NCI-H1105 treated with DMSO at 0.1 percent for 48 hours (cell line): ENCODE data around the gene MELTF.

Experiments used
- DNase-seq: peaks from one replicate; lab custom pipeline; 2025; lab: John Stamatoyannopoulos, UW

The MELTF gene

DNA sequence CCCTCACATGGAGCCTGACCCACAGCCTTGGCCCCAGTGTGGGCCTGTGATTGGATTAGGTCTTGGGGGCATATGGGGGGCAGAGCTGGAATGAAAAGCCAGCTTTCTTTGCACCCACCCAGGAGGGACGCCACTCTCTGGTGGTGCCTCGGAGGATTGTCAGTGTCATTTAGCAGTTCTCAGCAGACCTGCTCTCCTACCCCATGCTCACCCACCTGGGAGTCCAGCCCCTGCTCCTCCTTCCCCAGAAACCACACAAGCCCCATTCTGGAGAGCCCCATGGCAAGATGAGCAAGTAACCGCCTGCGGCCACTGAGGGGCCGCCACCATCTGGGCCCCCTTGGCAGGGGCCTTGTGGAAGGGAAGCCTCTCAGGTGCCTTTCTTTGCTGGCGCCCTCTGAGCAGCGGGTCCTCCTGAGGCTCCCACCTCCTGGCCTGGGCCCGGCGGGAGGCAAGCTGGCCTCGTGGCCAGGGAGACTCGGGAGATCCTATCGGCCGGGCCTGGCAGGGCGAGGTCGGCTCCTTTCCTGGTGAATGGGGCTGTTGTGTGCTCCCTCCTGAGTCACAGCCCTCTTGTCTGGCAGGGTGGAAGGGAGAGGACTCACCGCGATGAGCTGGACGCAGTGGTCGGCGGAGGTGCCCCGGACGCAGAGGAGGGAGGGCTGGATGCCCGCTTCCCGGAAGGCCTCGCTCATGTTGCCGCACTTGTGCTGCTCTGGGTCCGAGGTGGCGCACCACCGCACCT is 2.3 kb downstream of the MELTF start:
- no peak for DNase-seq

DNA sequence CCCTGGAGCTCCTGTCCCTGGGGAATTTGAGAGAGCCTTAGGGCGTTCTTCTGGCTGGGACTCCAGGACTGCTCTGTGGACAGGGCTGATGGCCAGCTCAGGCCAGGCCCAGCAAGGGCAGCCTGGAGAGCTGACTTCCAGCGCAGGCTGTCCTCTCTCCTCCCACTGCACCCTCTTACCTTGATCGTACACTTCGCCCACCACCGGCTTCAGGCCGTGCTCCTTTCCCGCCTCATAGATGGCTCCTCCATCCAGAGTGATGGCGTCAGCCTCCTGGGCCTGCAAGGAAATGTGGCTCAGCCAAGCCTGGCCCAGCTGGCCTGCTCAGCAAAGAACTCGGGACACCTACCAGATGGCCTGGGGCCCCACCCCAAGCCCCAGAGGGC is 3.1 kb downstream of the MELTF start:
- DNase-seq: no peak

DNA sequence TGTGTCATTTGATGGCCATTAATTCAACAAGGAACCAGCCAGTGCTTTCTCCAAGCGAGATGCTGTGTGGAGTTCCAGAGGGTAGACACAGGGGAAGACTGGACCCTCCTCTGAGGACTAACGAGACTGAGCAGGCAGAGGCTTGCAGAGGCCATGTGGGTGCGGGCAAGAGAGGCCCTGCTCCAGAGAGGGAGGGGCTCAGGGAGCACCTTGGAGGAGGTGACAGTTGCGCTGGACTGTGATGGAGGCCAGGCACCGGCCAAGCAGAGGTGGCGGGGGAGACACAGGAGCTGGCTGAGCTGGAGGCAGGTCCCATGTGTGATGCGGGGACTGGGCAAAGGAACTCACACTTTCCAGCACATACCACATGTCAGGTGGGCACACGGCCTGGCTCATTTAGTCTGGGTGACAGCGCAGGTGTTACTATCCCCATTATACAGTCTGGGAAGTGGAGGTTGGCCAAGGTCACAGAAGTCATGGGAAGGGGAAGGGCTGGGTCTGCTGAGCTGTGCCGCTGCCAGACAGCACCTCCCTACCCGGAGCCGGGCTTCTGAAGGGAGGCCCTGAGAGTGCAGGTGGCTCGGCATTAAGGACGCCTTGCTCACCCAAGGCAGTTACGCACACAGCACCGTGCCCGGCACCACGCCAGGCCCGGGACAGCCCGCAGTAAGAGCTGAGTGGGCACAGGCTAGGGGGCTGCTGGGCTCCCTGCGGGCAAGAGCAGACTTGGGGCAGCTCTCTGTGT is 3.7 kb downstream of the MELTF start:
- no peak for DNase-seq

DNA sequence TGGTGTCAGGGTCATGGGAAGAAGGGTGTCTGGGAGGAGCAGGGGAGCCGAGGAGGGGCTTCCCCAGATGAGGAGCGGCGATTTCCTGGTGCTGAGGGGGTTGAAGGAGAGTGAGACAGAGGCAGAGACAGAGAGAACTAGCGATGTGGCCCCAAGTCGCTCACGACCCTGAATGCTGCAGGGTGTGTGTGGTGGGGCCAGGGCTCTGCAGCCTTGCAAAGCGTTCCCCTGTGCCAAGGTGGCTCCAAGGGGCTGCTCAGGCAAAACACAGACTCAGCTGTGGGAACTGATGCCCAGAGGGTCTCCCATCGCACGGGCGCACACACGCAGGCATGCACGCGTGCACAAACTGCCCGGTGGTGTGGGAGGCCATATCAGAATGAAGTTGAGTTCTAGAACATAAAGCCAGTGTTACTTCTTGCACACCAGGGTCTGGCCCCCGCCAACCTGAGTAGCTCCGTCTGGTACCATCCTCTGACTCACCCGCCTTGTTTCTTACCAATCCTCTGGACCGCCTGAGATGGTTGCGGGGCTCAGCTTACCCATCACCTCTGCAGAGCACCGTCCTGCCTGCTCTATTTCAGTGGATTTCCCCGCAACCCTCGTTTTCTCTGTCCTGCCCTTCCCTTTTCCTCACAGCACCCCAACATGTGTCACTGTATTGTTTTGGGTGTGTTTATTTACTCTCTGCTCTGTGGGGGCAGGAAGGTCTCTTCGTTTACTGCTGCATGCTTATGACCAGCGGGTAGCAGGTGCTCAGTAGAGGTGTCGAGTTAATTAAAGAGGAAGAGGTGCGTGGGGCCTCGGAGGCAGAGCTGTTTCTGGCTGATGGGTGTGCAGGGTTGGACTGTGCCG is 4.5 kb downstream of the MELTF start:
- DNase-seq: no peak

DNA sequence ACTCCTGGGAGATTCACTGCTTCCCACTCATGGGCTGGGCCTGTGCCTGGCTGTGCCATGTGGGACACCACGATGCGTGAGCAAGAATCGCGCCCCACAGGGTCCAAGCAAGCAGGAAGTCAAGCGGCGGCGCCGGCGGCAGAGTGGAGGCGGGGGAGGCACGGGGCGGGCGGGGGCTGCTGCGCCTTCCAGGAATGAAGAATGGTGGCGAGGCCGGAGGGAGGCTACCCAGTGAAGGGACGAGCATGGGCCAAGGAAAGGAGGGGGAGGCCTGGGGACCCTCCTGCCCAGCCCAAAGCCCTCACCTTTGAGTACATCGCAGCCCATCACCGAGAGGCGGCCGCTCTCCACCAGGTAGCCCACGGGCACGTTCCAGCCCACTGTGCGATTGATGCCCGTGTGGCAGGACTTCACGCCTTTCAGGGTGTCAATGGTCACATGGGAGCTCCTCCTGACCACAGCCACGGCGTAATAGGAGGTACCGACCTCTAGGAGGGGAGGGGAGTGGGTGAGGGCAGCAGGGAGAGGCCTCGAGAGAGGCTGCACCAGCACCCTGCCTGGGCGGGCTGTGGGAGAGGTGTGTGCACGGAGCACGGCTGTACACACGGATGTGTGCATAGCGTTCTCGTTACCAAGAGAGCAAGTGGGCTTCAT is 5.5 kb downstream of the MELTF start:
- no peak for DNase-seq

DNA sequence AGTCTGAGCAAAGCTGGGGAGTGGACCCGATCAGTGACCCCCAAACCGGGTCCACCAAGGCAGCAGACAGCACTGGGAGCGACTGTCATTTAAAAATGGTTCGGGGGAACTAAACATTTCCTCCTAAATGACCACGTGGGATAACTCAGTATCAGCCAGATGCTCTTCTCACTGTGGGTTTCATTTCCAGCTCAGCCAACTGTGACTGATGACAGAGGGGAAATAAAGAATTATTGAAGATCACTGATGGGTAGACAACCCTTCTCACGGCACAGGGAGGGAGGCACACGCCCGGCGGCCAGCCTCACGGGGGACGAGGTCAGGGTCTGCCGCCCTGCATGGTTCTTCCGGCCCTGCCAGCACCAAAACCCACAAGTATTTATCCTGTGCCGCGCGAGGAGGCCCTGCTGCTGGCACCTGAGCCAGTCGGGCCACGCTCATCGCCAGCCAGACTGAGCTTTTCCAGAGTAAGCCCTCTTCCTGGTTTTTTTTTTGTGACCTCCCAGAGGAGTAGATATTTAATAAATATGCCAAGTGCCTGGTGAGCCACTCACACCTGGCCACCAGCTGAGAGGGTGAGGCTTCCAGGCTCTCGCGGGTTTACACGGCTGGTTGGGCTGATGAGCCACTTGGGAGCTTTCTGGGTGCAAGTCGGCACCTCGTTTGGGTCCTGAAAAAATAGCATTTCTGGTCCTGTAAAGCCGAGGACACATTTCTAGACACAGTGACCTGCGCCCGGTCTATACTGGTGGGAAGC is 6.2 kb downstream of the MELTF start:
- peak; percentile 81 for DNase-seq

DNA sequence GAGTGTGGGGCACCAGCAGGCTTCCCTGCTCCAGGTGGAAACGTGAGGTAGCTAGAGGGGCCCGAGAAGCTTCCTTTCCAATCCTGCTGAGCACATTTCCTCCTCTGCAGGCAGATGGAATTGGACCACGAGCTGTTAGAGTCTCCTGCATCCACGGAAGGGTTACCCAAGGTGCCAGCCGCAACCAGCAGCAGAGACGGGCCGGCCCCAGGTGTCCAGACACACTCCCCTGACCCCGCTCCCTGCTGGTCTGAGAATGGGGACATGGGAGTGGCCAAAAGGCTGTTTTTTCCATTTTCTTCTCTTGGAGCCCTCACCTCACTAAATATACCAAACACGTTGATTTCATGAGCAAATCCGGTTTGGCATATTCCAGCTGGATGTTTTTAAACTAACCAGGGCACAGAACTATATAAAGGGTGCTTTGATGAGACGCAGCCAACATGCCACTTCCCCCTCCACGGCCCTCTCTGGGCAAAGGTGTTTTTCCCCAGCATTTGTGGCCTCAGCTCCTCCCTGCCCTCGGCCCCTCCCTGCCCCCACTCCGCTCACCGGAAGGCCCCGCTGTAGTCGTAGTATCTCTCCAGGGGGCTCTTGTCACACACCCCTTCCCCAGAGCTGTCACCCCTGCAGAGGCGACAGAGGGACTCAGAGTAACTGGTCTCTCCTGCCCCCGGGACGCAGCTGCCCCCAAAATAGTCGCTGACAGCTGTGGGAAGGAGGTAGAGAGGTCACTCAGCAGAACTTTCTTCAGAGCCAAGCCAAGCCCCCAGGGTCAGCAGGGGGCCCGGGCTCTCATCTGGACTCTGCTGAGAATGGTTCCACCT is 7.0 kb downstream of the MELTF start:
- DNase-seq: no peak

DNA sequence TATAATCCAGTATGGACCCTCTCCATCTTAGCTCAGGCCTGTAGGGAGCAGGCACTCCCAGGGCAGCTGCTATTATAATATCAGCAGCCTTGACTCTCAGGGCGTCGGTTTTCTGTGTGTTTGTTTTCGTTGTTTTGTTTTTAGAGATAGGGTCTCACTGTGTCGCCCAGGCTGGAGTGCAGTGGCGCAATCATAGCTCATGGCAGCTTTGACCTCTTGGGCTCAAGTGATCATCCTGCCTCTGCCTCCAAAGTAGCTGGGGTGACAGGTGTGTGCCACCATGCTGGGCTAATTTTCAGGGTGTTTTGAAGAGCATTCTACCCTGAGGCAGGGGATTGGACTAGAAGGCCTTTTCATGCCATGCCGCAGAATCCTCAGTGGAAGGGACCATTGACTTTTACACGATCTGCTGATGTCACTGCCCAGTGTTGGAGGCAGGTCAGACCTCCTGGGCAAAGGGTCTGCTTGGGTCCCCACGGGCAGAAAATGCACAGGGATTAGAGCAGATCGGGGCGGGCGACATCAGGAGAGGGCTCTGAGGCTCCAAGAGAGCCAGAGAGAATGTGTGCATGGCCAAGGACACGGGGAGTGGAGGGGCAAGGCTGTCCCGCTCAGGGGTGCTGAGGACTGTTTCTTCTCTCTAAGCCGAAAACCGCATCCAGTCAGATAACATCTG is 7.8 kb downstream of the MELTF start:
- no peak for DNase-seq

DNA sequence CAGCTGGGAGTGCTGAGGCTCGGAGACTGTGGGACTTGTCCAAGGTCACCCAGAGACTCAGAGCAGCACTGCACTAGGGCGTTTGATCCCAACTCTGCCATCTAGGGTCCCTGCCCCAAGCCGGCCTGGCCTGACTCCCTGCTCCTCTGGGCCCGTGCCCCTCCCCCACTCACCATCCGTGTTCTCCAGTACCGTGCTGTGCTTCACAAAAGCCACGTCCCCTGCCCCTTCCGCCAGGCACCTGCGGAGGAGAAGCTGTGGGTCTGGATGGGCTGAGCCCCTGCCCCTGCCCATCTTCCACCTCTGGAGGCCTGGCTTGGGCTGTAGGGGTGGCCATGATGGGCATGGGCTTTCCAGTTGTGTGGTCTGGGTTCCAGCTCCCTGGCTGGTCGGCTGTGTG is 8.4 kb downstream of the MELTF start:
- DNase-seq: no peak

DNA sequence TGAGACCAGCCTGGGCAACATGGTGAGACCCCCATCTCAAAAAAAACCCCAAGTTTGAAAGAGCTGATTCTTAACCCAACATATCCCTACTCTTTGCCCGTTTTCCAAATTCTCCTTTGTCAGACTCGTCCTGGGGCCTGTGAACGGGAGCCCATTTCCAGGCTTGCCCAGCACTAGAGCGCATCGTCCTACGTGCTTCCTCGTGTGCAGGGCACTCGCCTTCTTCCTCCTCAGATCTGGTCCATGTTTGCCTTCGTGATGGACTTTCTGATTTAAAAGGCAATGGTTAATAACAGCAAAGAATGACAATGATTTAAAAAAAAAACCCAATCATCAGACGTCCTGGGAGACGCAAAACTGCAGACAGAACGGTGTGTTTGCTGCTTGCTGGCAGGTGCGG is 10.1 kb downstream of the MELTF start:
- DNase-seq: no peak

DNA sequence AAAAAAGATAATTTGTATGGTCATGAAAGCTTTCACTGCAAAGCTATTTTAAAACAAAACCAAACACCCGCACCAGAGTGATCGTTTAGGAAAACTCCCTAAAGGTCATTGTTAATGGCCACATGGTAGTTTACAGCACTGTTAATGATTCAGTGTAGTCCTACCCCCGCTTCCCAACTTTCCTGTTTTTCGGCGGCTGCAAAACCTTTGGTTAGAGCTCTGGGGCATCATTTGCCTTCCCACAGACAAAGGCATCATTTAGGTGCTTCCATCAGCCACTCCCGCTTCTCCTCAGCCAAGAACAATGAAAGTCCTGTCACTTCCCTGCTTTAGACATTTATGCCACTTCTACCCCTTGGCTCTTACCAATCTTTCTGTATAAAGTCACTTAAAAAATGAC is 10.6 kb downstream of the MELTF start:
- no peak for DNase-seq

DNA sequence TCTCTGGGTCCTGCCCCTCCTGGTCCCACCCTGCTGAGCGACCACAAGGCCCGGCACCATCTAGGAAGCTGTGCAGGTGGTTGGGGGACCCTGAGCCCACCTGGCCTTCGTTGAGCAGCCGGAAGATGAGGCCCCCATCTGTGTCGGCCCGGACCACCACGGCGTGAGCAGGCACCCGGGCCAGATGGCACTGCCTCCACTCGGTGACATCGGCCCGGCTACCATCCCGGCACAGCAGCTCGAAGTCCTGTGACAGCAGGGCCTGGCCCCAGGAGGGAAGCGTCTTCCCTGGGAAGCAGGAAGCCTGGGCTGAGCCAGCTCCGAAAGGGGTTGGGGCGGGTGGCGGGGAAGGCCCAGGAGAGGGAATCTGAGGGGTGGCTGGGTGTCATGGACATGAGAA is 12.6 kb downstream of the MELTF start:
- no peak for DNase-seq

DNA sequence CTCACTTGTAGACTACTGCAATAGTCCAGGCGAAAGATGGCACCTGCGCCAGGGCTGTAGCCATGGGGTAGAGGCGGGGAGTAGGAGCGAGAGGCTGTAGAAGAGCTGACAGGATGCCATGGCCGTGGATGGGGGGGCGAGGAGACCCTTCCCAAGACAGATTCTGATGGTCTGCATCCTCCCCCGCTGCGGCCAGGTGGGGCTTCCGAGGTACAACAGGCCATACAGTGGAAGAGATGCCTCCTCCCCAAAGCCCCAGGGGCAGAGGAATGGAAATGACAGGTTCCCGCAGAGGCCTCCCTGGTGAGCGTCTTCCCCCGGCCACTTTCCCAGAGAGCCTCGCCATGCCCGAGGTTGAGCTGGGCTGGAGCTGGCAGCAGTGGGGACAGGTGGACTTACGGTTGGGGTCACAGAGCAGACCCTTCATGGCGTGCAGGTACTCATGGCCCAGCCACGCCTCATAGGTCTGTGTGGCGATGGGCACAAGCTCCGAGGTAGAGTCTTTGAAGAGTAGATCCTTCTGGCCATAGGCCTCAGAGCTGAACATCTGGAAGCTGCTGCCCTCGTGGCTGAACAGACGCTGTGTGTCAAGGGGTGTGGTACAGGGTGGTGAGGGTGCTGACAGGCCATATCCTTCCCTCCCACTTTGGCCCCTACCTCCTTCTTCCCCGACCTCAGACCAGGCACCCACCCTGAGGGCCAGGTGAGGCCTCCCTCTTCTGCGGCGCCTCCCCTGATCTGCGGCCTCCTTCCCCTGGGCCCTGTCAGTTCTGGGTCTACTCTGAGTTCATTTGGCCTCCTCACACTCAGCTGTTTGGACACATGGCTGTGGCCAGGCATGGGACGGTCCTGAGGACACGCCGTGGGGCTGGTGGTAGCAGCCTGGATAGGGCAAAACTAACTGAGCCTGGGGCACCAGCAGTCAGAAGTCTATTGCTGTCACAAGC is 13.6 kb downstream of the MELTF start:
- no peak for DNase-seq

DNA sequence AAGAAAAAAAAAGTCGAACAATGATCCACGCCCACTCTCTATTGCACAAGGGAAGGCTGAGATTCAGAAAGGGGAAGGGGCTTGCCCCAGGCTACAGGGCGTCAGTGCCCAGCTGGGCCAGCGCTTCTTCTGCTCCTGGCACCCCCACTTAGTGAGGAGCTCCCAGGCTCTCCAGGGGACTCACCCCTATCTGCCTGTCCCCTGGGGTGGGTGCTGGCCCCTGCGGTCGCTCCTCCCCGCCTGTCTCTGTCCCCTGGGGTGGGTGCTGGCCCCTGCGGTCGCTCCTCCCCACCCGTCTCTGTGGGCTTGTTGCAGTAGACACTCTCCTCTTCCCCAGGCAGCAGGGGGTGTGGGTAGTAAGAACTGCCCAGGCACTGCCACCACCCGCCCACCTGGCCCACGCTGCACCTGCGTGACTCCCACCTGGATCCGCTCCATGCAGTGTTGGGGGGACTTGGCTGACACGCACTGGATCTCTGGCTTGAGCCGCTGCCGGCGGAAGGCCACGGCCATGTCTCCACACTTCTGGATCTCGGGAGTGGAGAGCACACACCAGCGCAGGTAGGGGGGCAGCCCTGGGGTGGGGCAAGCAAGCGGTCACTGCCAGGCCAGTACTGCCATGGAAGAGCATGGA is 14.6 kb downstream of the MELTF start:
- no peak for DNase-seq

DNA sequence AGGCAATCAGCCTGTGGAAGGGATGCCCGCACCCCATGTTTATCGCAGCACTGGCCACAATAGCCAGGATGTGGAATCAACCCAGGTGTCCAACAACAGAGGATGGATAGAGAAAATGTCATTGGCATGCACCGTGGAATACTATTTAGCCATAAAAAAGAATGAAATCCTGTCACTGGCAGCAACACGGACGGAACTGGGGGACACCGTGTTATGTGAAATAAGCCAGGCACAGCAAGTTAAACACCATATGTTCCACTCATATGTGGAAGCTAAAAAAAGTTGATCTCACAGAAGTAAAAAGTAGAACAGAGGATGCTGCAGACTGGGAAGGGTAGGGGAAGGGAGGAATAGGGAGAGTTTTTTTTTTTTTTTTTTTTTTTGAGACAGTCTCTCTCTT is 15.6 kb downstream of the MELTF start:
- no peak for DNase-seq

DNA sequence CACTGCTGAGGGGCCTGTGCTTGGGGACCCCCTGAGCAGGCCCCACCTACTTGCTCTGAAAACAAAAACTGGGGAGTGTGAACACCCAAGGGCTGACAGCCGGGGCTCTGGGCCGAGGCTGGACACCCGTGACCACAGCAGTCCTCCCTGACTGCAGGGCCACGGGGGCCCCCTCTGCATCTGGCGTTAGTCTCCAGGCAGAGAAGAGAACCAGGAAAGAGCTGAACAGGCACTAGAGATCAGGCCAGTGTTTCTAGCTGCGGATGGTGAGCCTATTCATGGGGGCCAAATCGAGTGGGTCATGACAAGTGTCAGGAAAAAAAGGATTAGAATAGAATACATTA is 17.1 kb downstream of the MELTF start:
- DNase-seq: no peak

DNA sequence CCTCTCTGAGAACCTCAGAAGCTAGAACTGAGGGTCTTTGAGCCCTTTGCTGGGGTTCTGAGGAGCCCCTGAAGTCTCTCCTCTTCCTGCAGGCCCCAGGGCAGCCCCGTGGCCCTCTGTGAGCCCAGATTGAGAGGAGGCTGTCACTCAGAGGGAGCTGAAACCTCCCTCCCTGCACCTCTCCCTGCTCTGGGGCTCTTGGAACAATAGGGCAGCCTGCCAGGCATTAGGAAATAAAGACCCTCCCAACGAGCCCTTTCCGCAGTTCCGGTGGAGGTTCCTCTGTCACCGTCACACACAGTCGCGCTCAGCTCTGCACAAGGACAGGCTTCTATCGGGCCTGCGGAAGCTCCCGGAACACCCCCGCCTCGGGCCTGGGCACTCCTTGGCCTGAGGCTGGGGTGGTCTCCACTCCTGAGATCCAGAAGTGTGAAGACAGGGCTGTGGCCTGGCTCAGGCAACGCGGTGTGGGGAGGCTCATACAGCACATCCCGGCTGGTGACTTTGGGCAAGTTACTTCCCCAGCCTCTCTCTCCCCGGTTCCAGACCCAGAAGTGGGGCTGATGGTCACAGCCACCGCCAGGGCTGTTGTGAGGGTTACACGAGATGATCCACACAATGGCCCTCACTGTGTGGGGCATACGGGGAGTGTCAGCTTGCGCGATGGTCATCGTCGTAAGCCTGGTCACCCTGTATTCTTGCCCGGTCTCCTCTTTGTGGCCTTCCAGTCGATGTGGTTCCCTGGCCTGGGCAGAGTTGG is 17.7 kb downstream of the MELTF start:
- no peak for DNase-seq
